HK-2 (cell line): ENCODE results near the gene IFNGR2.
"Not testable (repeated sequence)": the region's sequence is repeated elsewhere in the genome, so short reads cannot be mapped to it uniquely, and the experiment has no call there.

Experiments used
- DNase-seq: peaks from one replicate; pipeline ENCODE4 v3.0.0-alpha.2; 2018; ENCODE audit not compliant: unreplicated experiment

Gene IFNGR2

DNA sequence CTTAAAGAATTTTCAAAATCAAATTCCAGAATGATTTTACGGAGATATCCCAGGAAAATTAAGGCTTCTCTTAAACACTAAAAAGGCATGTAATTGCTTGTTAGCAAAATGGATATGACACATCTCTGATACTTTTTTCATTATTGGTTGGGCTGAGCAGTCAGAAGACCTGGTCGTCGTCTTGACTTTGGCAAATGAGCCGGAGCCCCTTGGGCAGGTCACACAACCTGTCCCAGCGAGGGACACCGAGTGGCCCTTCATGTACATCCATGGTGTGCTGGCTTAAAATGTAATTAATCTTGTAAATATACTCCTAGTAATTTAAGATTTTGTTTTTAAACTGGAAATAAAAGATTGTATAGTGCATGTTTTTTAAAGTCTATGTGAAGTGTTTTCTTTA lies 33.9 kb downstream of the IFNGR2 start:
- DNase-seq = no peak

GRCh38 chr21:33441489-33442477 lies 38.6 kb downstream of the IFNGR2 start:
- DNase-seq = peak; percentile 71

- no peak for DNase-seq
These were observed 40.0 kb downstream of the IFNGR2 start for GRCh38 chr21:33443194-33443593.

- no peak for DNase-seq
These were observed 41.3 kb downstream of the IFNGR2 start for GRCh38 chr21:33444499-33444898.

- not testable (repeated sequence) for DNase-seq
These were observed 43.4 kb downstream of the IFNGR2 start for GRCh38 chr21:33446620-33447019.

GRCh38 chr21:33449616-33450015 lies 46.4 kb downstream of the IFNGR2 start:
- no peak for DNase-seq

DNA sequence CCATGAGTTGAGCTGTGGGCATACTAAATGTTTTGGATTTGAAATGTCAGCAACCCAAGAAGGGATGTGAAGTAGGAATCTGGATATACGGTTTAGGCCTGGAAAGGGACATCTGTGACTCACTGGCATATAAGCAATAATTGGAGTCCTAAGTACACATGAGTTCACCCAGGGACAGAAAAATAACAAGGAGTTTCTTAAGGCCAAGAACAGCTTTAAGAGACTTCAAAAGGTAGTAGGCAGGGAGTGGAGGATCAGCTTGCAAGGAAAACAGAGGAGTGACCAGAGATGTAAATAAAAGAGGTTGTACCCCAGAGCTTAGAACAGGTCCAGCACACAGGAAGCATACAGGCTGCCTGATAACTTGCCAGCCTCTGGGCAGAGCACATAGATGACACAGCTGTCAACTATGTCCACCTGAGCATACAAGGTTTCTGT lies 48.4 kb downstream of the IFNGR2 start:
- DNase-seq = no peak

DNA sequence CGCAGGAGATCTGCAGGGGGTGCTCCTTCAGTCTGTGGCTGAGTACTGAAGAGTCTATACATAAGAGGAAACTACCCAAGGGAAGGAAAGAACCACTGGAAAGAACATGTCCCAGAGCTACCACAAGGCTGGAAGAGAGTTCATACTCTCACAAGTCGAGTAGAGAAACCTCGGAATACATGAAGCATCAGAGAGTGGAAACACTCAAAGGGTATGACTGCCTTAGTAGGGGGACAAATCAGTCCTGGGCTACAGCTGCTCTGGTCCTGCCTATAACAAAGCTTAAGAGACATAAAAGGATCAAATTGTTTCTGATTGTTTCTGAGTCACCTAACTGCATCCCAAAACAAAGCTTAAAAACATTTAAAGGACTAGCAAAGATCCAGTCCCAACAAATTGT lies 49.1 kb downstream of the IFNGR2 start:
- no peak for DNase-seq

DNA sequence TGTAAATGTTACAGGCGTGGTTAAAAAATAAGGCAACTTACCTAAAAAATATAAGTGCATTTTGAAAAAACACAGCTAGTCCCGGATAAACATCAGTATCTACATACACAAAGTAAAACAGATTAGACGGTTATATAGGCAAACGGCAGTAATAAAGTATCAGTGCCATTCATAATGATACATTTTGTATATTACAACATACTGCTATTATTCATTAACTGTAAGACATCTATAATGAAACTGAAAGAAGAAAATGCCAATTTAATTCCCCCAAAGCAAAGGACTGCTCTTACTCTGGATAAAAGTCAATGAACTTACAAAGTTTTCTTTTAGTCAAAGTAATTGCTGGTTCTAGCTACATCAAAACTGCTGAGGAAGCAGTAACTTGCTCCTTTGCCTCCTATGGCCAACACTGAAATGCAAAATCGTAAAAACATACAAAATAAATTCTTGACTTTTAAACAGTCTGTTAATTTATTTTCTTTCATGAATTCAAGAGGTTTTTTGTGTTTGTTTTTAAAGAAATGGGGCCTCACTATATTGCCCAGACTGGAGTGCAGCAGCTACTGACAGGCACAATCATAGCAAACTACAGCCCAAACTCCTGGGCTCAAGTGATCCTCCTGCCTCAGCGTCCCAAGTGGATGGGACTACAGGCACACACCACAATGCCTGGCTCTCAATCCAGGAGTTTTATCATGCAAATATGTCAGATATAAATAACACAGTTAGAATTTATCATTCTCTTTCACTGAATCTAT lies 52.7 kb downstream of the IFNGR2 start:
- DNase-seq = no peak

DNA sequence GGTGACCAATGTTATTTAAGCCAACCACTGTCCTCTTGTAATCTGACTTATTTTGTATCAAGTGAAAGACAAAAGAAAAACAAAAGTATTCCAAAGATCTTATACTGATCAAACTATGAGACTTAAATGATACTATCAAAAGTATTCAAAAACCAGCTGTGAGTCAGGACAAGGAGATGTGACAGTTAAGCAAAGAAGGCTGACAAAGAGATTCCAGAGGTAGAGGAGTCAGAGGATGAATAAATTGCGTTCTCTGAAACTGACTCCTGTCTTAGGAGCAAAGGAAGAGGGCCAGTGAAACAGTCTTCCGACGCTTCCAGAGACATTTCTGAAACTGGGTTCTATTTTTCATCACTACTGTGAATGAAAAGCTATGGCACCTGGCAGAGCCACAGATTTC lies 55.6 kb downstream of the IFNGR2 start:
- DNase-seq = no peak

DNA sequence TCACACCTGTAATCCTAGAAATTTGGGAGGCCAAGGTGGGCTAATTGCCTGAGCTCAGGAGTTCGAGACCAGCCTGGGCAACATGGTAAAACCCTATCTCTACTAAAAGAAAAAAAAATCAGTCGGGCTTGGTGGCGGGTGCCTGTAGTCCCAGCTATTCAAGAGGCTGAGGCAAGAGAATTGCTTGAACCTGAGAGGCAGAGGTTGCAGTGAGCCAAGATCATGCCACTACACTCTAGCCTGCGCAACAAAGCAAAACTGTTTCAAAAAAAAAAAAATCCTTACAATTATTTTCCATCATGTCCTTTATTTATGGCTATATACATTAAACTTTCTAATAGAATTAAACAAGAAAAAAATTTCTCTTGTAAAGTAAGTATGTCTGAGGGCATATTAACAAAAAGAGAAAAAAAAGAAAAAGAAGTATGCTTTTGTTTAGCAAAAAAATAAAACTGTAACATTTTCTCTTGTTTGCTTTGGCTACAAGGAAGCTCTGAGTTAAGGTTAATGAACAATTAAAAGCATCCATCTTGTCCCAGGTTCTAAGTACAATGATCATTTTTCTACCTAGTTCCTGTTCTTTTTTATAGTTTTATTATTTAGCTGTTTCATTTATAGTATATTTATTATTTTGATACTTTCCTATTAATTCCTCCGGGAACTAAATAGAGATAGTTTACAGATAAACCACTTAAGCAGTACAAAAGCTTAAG lies 58.5 kb downstream of the IFNGR2 start:
- DNase-seq = no peak

GRCh38 chr21:33469183-33469582 lies 66.0 kb downstream of the IFNGR2 start:
- not testable (repeated sequence) for DNase-seq

- DNase-seq = no peak
These were observed 67.5 kb downstream of the IFNGR2 start for GRCh38 chr21:33470701-33471100.

DNA sequence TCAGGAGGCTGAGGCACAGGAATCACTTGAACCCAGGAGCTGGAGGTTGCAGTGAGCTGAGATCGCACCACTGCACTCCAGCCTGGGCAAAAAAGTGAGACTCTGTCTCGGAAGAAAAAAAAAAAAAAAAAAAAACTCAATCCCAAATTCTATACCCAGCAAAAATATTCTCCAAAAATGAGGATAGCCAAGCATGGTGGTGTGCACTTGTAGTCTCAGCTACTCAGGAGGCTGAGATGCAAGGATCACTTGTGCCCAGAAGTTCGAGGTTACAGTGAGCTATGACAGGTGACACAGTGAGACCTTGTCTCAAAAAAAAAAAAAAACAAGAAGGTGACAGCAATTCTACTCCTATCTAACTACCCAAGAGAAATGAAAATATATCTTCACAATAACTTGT lies 70.1 kb downstream of the IFNGR2 start:
- no peak for DNase-seq

DNA sequence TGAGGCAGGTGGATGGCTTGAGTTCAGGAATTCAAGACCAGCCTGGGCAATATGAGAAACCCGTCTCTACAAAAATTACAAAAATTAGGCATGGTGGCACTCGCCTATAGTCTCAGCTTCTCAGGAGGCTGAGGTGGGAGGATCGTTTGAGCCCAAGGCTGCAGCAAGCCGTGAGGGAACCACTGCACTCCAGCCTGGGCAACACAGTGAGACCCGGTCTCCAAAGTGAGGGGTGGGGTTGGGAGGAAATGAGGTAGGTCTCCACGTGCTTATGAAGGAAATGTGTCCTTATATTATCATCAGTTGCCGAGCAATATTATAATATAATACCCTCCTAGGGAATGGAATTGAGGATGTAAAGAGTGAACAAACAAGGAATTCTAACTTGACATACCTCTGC lies 73.9 kb downstream of the IFNGR2 start:
- DNase-seq = no peak

DNA sequence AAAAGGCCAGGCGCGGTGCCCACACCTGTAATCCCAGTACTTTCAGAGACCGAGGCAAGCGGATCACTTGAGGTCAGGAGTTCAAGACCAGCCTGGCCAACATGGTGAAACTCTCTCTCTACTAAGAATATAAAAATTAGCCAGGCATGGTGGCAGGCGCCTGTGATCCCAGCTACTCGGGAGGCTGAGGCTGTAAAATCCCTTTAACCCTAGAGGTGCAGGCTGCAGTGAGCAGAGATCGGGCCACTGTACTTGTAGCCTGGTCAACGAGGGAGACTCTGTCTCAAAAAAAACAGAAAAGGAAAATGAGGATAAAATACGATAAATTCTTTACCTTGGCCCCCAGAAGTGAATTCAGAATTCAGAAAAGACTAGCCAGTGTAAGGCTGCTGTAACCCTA lies 75.0 kb downstream of the IFNGR2 start:
- no peak for DNase-seq

GRCh38 chr21:33478935-33479678 lies 75.9 kb downstream of the IFNGR2 start:
- peak; percentile 28 for DNase-seq

DNA sequence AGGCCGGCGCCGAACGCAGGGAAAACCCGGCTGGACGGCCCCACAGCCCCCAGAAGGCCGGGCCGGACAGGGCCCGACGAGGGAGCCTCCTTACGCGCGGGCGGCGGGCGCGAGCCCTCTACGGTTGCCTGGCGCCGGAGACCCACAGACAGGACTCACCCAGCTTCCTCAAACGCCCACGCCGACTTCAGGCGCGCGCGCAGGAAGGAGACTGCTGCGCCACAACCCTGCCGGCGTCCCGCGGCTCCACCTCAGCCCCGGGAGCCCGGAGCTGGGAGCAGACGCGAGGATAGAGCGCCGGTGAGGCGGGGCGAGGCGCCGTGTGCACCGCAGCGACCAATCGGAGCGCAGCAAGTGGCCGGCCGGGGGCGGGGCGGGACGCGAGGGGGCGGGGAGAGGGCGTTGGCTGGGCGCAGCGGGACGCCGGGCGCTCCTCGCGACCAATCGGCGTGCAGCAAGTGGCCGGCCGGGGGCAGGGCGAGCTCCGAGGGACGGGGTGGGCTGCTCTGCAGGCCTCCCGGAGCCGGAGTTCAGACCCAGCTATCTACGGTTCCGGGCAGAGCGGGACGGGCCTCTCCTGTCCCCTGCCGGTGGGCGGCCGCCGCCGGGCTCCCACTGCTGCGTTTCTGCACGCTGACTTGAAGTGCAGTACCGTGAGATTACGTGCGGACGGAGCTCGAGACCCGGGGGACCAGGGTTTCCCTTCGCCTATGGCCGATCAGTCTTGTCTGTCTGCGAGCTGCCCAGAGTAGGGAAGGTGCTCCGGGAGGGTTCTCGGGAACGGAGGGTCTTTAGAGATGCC lies 76.7 kb downstream of the IFNGR2 start, which contains the start of gene TMEM50B:
TMEM50B (minus strand) TSS at position 296 of the 802 bp plus-strand sequence. CDS start 11,089 bp downstream, outside the sequence.
- peak; percentile 95 for DNase-seq

DNA sequence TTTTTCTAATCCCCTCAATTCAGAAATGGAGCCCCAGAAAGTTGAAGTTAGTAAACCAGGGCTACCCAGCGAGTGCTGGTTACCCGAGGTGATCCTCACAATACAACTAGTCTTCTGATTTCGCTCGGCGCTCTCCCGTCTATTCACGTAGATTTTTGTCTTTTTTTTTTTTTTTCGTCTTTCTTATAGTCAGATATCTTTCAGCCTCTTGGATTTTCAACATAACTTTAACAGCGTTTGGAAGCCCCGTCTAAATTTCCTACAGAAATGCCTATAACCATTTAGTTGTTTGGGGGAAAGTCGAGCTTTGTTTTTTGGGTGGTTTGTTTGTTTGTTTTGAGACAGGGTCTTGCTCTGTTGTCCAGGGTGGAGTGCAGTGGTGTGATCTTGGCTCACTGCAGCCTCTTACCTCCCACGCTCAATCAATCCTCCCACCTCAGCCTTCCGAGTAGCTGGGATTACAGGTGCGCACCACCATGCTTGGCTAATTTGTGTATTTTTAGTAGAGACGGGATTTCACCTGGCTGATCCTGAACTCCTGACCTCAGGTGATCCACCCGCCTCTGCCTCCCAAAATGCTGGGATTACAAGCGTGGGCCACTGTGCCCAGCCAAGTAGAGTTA lies 77.4 kb downstream of the IFNGR2 start:
- no peak for DNase-seq
